ENCODE measurements around the gene SLC66A3.

The SLC66A3 gene

DNA sequence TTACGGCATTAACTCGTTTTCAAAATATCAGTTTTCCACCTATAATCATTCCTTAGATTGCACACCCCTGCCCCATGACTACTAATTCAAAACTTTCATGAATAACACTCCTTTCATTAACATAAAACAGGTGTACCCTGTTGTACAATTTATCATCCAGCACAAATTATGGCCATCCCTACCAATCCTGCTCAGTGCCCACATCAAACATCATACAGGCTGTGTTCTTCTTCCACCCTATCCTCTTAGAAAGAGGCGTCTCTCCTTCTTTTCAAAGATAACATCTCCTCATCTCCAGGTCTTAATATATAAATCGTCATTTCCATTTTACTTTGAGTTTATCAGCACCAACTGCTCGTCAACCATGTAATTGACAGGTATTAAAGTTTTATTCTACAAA is 67.6 kb downstream of the SLC66A3 start:
- DNase-seq: no peak

DNA sequence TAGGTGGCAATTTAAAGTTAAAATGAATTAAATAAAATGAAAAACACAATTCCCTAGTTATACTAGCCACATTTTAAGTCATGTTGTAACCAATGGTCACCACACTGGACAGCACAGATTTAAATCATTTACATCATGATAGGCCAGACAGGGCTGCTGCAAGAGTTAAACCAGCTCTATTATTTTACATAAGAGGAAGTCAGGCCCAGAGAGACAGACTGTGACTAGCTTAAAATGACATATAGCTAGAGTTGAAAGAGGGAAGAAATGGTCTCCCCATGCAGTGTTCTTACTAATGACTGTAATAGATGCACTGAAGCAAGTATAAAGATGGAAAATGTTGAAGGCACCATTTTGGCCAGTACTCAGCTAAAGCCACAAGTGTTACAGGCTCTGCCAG is 69.6 kb downstream of the SLC66A3 start:
- no peak for DNase-seq

DNA sequence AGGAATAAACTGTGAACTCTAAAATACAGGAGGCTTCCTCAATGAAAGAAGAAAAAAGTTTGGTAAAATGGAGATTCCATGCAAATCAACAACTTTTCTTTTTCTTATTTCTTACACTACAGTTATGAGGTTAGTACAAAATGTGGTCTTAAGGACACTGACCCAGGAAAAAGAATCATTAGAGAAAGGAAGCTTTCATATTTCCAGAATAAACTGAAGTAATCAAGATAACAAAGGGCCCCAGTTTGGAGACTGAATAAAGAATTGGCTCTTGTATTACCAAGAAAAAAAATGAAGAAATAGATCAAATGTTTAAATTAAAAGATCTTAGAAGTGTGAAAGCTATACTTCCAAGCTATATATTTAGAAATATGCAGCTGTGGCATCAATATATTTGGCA is 72.3 kb downstream of the SLC66A3 start:
- DNase-seq: no peak
